ENCODE data around the gene BRF1.

DNA sequence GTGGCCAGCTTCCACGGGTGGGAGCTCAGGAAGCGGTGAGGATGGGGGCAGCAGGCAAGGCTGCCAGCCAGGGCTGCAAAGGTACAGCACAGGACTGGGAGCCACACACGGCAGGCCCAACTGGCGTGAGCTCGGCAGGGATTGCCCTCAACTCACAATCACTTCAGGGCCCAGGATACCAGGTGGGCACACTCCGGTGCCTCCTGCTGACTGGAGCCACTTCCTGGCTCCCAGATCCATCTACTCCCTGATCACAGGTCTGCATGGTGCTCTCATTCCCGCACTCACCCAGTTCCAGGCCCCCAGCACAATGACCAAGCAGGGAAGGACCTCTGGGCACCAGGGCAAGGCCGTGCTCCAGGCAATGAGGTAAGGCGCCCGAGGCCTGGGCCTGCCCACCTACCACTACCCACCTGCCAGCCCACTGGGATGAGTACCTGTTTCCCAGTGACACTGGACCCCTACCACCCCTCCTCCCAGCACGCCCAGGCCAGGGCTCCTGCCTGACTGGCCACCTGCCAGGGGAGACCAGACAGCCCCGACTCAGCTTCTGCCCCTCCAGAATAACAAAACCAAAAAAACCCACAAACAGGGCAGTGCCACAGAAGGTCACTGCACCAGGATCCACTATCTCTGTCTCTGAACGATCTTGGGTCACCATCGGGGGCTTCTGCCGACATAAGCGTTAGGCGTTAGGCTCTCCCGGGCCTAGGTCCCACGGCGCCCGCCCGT is 134.1 kb downstream of the BRF1 start:
- no peak for TF ChIP-seq CREB1 (IDR thresholded peaks at IDR 0.05; ENCODE audit: low read depth)
- TF ChIP-seq, protein P1, sequence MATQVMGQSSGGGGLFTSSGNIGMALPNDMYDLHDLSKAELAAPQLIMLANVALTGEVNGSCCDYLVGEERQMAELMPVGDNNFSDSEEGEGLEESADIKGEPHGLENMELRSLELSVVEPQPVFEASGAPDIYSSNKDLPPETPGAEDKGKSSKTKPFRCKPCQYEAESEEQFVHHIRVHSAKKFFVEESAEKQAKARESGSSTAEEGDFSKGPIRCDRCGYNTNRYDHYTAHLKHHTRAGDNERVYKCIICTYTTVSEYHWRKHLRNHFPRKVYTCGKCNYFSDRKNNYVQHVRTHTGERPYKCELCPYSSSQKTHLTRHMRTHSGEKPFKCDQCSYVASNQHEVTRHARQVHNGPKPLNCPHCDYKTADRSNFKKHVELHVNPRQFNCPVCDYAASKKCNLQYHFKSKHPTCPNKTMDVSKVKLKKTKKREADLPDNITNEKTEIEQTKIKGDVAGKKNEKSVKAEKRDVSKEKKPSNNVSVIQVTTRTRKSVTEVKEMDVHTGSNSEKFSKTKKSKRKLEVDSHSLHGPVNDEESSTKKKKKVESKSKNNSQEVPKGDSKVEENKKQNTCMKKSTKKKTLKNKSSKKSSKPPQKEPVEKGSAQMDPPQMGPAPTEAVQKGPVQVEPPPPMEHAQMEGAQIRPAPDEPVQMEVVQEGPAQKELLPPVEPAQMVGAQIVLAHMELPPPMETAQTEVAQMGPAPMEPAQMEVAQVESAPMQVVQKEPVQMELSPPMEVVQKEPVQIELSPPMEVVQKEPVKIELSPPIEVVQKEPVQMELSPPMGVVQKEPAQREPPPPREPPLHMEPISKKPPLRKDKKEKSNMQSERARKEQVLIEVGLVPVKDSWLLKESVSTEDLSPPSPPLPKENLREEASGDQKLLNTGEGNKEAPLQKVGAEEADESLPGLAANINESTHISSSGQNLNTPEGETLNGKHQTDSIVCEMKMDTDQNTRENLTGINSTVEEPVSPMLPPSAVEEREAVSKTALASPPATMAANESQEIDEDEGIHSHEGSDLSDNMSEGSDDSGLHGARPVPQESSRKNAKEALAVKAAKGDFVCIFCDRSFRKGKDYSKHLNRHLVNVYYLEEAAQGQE (IDR thresholded peaks at IDR 0.05; ENCODE audit: low read depth), result no peak
- TF ChIP-seq, protein P2, sequence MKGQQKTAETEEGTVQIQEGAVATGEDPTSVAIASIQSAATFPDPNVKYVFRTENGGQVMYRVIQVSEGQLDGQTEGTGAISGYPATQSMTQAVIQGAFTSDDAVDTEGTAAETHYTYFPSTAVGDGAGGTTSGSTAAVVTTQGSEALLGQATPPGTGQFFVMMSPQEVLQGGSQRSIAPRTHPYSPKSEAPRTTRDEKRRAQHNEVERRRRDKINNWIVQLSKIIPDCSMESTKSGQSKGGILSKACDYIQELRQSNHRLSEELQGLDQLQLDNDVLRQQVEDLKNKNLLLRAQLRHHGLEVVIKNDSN (IDR thresholded peaks at IDR 0.05), result no peak
- TF ChIP-seq, protein P3, sequence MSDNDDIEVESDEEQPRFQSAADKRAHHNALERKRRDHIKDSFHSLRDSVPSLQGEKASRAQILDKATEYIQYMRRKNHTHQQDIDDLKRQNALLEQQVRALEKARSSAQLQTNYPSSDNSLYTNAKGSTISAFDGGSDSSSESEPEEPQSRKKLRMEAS (IDR thresholded peaks at IDR 0.05), result no peak

Measured in Ishikawa (cell line).